ENCODE data around the gene SMG1. TPM values are rescaled to one million over a fixed set of nuclear protein-coding genes. Genes with fewer than 3 reads are reported as not detected.

The SMG1 gene
- total and polyA plus RNA-seq, 2 experiments from 2014 or later: 9.9 to 57.0 TPM

GRCh38 chr16:18938986-18939385, 12.8 kb upstream of the SMG1 start:
- TF ChIP-seq CTCF (IDR thresholded peaks at IDR 0.05; ENCODE audit: poor library complexity): no peak
- TF ChIP-seq EZH2phosphoT487 (IDR thresholded peaks at IDR 0.05; ENCODE audit: low read depth, severe bottlenecking, unreplicated experiment): no peak
- TF ChIP-seq EZH2 (IDR thresholded peaks at IDR 0.05; ENCODE audit: borderline replicate concordance): no peak
- H2AFZ ChIP-seq: no peak overlapping the region
- 97% methylated on average over 9 of the region's 9 CpGs for WGBS (ENCODE audit: low lambda C conversion rate, missing lambda C conversion rate)
- H3K4me1 ChIP-seq (ENCODE audit: insufficient read depth): no peaks in the 10 kb centered on the region
- no peaks in the 10 kb centered on the region for H3K9me3 ChIP-seq (ENCODE audit: low read depth)
- no peaks in the 10 kb centered on the region for H3K27me3 ChIP-seq
- no peak overlapping the region for H3K4me2 ChIP-seq
- no peaks in the 10 kb centered on the region for H3K36me3 ChIP-seq (replicated peaks; ENCODE audit: insufficient read depth, low read depth)
- no peak overlapping the region for H3K27ac ChIP-seq
- H4K20me1 ChIP-seq (ENCODE audit: insufficient read depth, poor library complexity, severe bottlenecking): no peaks in the 10 kb centered on the region
- no peaks in the 10 kb centered on the region for H3K79me2 ChIP-seq
- no peaks in the 10 kb centered on the region for H3K9me2 ChIP-seq (replicated peaks; ENCODE audit: insufficient read depth)
- DNase-seq (ENCODE audit: low spot score): no peak
- no peak overlapping the region for H3K4me3 ChIP-seq

GRCh38 chr16:18937390-18937789, 11.2 kb upstream of the SMG1 start:
- Histone ChIP-seq H3K27me3 (no peaks in the 10 kb centered on the region), H3K9me2 (replicated peaks; ENCODE audit: insufficient read depth) (no peaks in the 10 kb centered on the region), H3K79me2 (no peaks in the 10 kb centered on the region), H3K27ac (no peak overlapping the region), H3K36me3 (replicated peaks; ENCODE audit: insufficient read depth, low read depth) (no peaks in the 10 kb centered on the region), H3K4me2 (no peak overlapping the region), H2AFZ (no peak overlapping the region), H3K4me3 (no peak overlapping the region), H3K4me1 (ENCODE audit: insufficient read depth) (no peaks in the 10 kb centered on the region), H3K9me3 (ENCODE audit: low read depth) (no peaks in the 10 kb centered on the region), H4K20me1 (ENCODE audit: insufficient read depth, poor library complexity, severe bottlenecking) (no peaks in the 10 kb centered on the region)
- TF ChIP-seq EZH2phosphoT487 (IDR thresholded peaks at IDR 0.05; ENCODE audit: low read depth, severe bottlenecking, unreplicated experiment): no peak
- TF ChIP-seq CTCF (IDR thresholded peaks at IDR 0.05; ENCODE audit: poor library complexity): no peak
- no peak for TF ChIP-seq EZH2 (IDR thresholded peaks at IDR 0.05; ENCODE audit: borderline replicate concordance)
- no peak for DNase-seq (ENCODE audit: low spot score)

GRCh38 chr16:18936727-18937340, 10.6 kb upstream of the SMG1 start:
- 89% methylated on average over 7 of the region's 7 CpGs for WGBS (ENCODE audit: low lambda C conversion rate, missing lambda C conversion rate)
- H2AFZ ChIP-seq: no peak overlapping the region
- no peak overlapping the region for H3K4me2 ChIP-seq
- no peak for DNase-seq (ENCODE audit: low spot score)
- H3K36me3 ChIP-seq (replicated peaks; ENCODE audit: insufficient read depth, low read depth): no peaks in the 10 kb centered on the region
- no peaks in the 10 kb centered on the region for H3K79me2 ChIP-seq
- no peaks in the 10 kb centered on the region for H3K9me2 ChIP-seq (replicated peaks; ENCODE audit: insufficient read depth)
- no peak overlapping the region for H3K27ac ChIP-seq
- H4K20me1 ChIP-seq (ENCODE audit: insufficient read depth, poor library complexity, severe bottlenecking): no peaks in the 10 kb centered on the region
- H3K4me3 ChIP-seq: no peak overlapping the region
- no peaks in the 10 kb centered on the region for H3K9me3 ChIP-seq (ENCODE audit: low read depth)
- no peaks in the 10 kb centered on the region for H3K4me1 ChIP-seq (ENCODE audit: insufficient read depth)
- TF ChIP-seq EZH2 (IDR thresholded peaks at IDR 0.05; ENCODE audit: borderline replicate concordance) (no peak), CTCF (IDR thresholded peaks at IDR 0.05; ENCODE audit: poor library complexity) (no peak), EZH2phosphoT487 (IDR thresholded peaks at IDR 0.05; ENCODE audit: low read depth, severe bottlenecking, unreplicated experiment) (no peak)
- no peaks in the 10 kb centered on the region for H3K27me3 ChIP-seq

All from hepatocyte (in vitro differentiated cells).